ENCODE results near the gene ALPK1. TPM values are rescaled to one million over a fixed set of nuclear protein-coding genes. Genes with fewer than 3 reads are reported as not detected.

Gene ALPK1
- total RNA-seq = 4.5 and 5.5 TPM in 2 replicates

GRCh38 chr4:112296949-112297880, at the start of gene ALPK1:
Gene ALPK1, plus strand, starts transcription at chr4:112297369.

Other genes starting within 250 kb of the ALPK1 start
- 1.4 and 2.4 TPM in 2 replicates for gene FAM241A, start 151.9 kb upstream of the ALPK1 start, total RNA-seq
- 14.2 and 19.2 TPM in 2 replicates for gene AP1AR, start 65.6 kb upstream of the ALPK1 start, total RNA-seq
- gene TIFA, start 11.5 kb upstream of the ALPK1 start, total RNA-seq = 8.9 and 9.0 TPM in 2 replicates
- not detected in 2 replicates for gene NEUROG2, start 218.8 kb downstream of the ALPK1 start, total RNA-seq